Activated naive CD8-positive, alpha-beta T cell treated with anti-CD3 and anti-CD28 coated beads for 36 hours (primary cell): Measurements from ENCODE around the gene ICAM2. TPM values are rescaled to one million over a fixed set of nuclear protein-coding genes. Genes with fewer than 3 reads are reported as not detected.
A peak's percentile ranks its signal among the peaks of the same experiment; 100 is the strongest.

Experiments used
- DNase-seq: peaks from one replicate; pipeline ENCODE4 v3.0.0; 2021
- H3K27ac Mint-ChIP-seq: one replicate; pipeline ENCODE4 v1.8.0; 2022; ENCODE audit warnings: mild to moderate bottlenecking, moderate library complexity, mixed read lengths
- H3K27me3 Mint-ChIP-seq: one replicate; pipeline ENCODE4 v1.8.0; 2022; ENCODE audit warnings: mild to moderate bottlenecking, mixed read lengths
- H3K36me3 Mint-ChIP-seq: one replicate; pipeline ENCODE4 v1.8.0; 2021; ENCODE audit warnings: mild to moderate bottlenecking, mixed read lengths
- H3K4me1 Mint-ChIP-seq: one replicate; pipeline ENCODE4 v1.8.0; 2021; ENCODE audit warnings: mixed read lengths
- H3K4me3 Mint-ChIP-seq: one replicate; pipeline ENCODE4 v1.8.0; 2022; ENCODE audit warnings: mild to moderate bottlenecking, moderate library complexity, mixed read lengths
- H3K9me3 Mint-ChIP-seq: one replicate; pipeline ENCODE4 v1.8.0; 2022; ENCODE audit warnings: mixed read lengths
- total RNA-seq, 2 experiments: library from RNA; stranded (reverse); gene quantifications; one replicate each; pipeline ENCODE4 v1.2.3, GENCODE V29; 2021

Gene ICAM2
- total RNA-seq = 10 to 100 TPM; 52.9 to 54.5 TPM

- H3K27ac Mint-ChIP-seq = peak within 1 kb of the TSS; percentile 95
- peak; percentile 82 for DNase-seq
- H3K9me3 Mint-ChIP-seq = no peaks in the 10 kb centered on the region
- peaks cover 75% of the 10 kb centered on the region for H3K4me1 Mint-ChIP-seq
- peak within 1 kb of the TSS; percentile 95 for H3K4me3 Mint-ChIP-seq
- H3K36me3 Mint-ChIP-seq = peaks cover 9% of the 10 kb centered on the region
- no peaks in the 10 kb centered on the region for H3K27me3 Mint-ChIP-seq
Measured at GRCh38 chr17:64020056-64020766, at the start of gene ICAM2. ICAM2 (minus strand) TSS chr17:64020633; CDS start chr17:64006691, 13,942 bp downstream.

- no peaks in the 10 kb centered on the region for H3K27me3 Mint-ChIP-seq
- peaks cover 12% of the 10 kb centered on the region for H3K9me3 Mint-ChIP-seq
- peaks cover 42% of the 10 kb centered on the region for H3K36me3 Mint-ChIP-seq
- DNase-seq = no peak
- H3K27ac Mint-ChIP-seq = no peak overlapping the region
- no peak overlapping the region for H3K4me3 Mint-ChIP-seq
- no peaks in the 10 kb centered on the region for H3K4me1 Mint-ChIP-seq
Measured at GRCh38 chr17:64070213-64070612, 49.8 kb upstream of the ICAM2 start.

- peaks cover 12% of the 10 kb centered on the region for H3K9me3 Mint-ChIP-seq
- H3K27ac Mint-ChIP-seq = no peak overlapping the region
- H3K36me3 Mint-ChIP-seq = peaks cover 42% of the 10 kb centered on the region
- H3K4me3 Mint-ChIP-seq = no peak overlapping the region
- no peaks in the 10 kb centered on the region for H3K4me1 Mint-ChIP-seq
- no peaks in the 10 kb centered on the region for H3K27me3 Mint-ChIP-seq
- DNase-seq = no peak
Measured at GRCh38 chr17:64069143-64069542, 48.7 kb upstream of the ICAM2 start.

GRCh38 chr17:64067657-64068056 is 47.2 kb upstream of the ICAM2 start:
- Mint-ChIP-seq H3K27me3 (no peaks in the 10 kb centered on the region), H3K4me1 (no peaks in the 10 kb centered on the region), H3K27ac (no peak overlapping the region), H3K36me3 (peaks cover 41% of the 10 kb centered on the region), H3K9me3 (peaks cover 12% of the 10 kb centered on the region), H3K4me3 (no peak overlapping the region)
- no peak for DNase-seq

GRCh38 chr17:64066716-64067115 is 46.3 kb upstream of the ICAM2 start:
- peaks cover 12% of the 10 kb centered on the region for H3K9me3 Mint-ChIP-seq
- no peak overlapping the region for H3K27ac Mint-ChIP-seq
- H3K4me1 Mint-ChIP-seq = peaks cover 3% of the 10 kb centered on the region
- DNase-seq = no peak
- H3K27me3 Mint-ChIP-seq = no peaks in the 10 kb centered on the region
- H3K4me3 Mint-ChIP-seq = no peak overlapping the region
- H3K36me3 Mint-ChIP-seq = peaks cover 36% of the 10 kb centered on the region

GRCh38 chr17:64065161-64065560 is 44.7 kb upstream of the ICAM2 start:
- no peaks in the 10 kb centered on the region for H3K27me3 Mint-ChIP-seq
- peaks cover 27% of the 10 kb centered on the region for H3K36me3 Mint-ChIP-seq
- no peak for DNase-seq
- peaks cover 11% of the 10 kb centered on the region for H3K9me3 Mint-ChIP-seq
- no peak overlapping the region for H3K4me3 Mint-ChIP-seq
- H3K27ac Mint-ChIP-seq = no peak overlapping the region
- H3K4me1 Mint-ChIP-seq = peaks cover 12% of the 10 kb centered on the region

- H3K9me3 Mint-ChIP-seq = peaks cover 4% of the 10 kb centered on the region
- no peak overlapping the region for H3K4me3 Mint-ChIP-seq
- H3K27me3 Mint-ChIP-seq = no peaks in the 10 kb centered on the region
- DNase-seq = no peak
- H3K36me3 Mint-ChIP-seq = peaks cover 26% of the 10 kb centered on the region
- H3K27ac Mint-ChIP-seq = no peak overlapping the region
- peaks cover 12% of the 10 kb centered on the region for H3K4me1 Mint-ChIP-seq
Measured at GRCh38 chr17:64064331-64064730, 43.9 kb upstream of the ICAM2 start.

- no peaks in the 10 kb centered on the region for H3K27me3 Mint-ChIP-seq
- peaks cover 12% of the 10 kb centered on the region for H3K4me1 Mint-ChIP-seq
- H3K4me3 Mint-ChIP-seq = no peak overlapping the region
- DNase-seq = peak; percentile 40
- H3K36me3 Mint-ChIP-seq = peaks cover 21% of the 10 kb centered on the region
- peaks cover 3% of the 10 kb centered on the region for H3K9me3 Mint-ChIP-seq
- no peak overlapping the region for H3K27ac Mint-ChIP-seq
Measured at GRCh38 chr17:64063766-64064224, 43.4 kb upstream of the ICAM2 start.

GRCh38 chr17:64063088-64063487 is 42.7 kb upstream of the ICAM2 start:
- Mint-ChIP-seq H3K4me3 (no peak overlapping the region), H3K27ac (no peak overlapping the region), H3K27me3 (no peaks in the 10 kb centered on the region), H3K4me1 (peaks cover 15% of the 10 kb centered on the region), H3K36me3 (peaks cover 14% of the 10 kb centered on the region), H3K9me3 (no peaks in the 10 kb centered on the region)
- no peak for DNase-seq

GRCh38 chr17:64061178-64061898 is 40.9 kb upstream of the ICAM2 start:
- Mint-ChIP-seq H3K9me3 (no peaks in the 10 kb centered on the region), H3K4me3 (no peak overlapping the region), H3K27me3 (no peaks in the 10 kb centered on the region), H3K4me1 (peaks cover 15% of the 10 kb centered on the region), H3K36me3 (peaks cover 11% of the 10 kb centered on the region), H3K27ac (peak overlapping the region; percentile 75)
- no peak for DNase-seq

- peaks cover 11% of the 10 kb centered on the region for H3K36me3 Mint-ChIP-seq
- DNase-seq = no peak
- H3K9me3 Mint-ChIP-seq = no peaks in the 10 kb centered on the region
- peaks cover 15% of the 10 kb centered on the region for H3K4me1 Mint-ChIP-seq
- H3K27me3 Mint-ChIP-seq = no peaks in the 10 kb centered on the region
- H3K4me3 Mint-ChIP-seq = no peak overlapping the region
- no peak overlapping the region for H3K27ac Mint-ChIP-seq
Measured at GRCh38 chr17:64060331-64060730, 39.9 kb upstream of the ICAM2 start.

GRCh38 chr17:64059756-64060155 is 39.3 kb upstream of the ICAM2 start:
- peaks cover 11% of the 10 kb centered on the region for H3K36me3 Mint-ChIP-seq
- H3K9me3 Mint-ChIP-seq = no peaks in the 10 kb centered on the region
- H3K27me3 Mint-ChIP-seq = no peaks in the 10 kb centered on the region
- peaks cover 15% of the 10 kb centered on the region for H3K4me1 Mint-ChIP-seq
- no peak for DNase-seq
- no peak overlapping the region for H3K4me3 Mint-ChIP-seq
- H3K27ac Mint-ChIP-seq = no peak overlapping the region

- Mint-ChIP-seq H3K36me3 (peaks cover 11% of the 10 kb centered on the region), H3K9me3 (no peaks in the 10 kb centered on the region), H3K4me3 (no peak overlapping the region), H3K4me1 (peaks cover 15% of the 10 kb centered on the region), H3K27ac (no peak overlapping the region), H3K27me3 (no peaks in the 10 kb centered on the region)
- no peak for DNase-seq
Measured at GRCh38 chr17:64058621-64059020, 38.2 kb upstream of the ICAM2 start.

- DNase-seq = no peak
- H3K4me1 Mint-ChIP-seq = peaks cover 15% of the 10 kb centered on the region
- no peaks in the 10 kb centered on the region for H3K9me3 Mint-ChIP-seq
- H3K36me3 Mint-ChIP-seq = peaks cover 11% of the 10 kb centered on the region
- no peak overlapping the region for H3K4me3 Mint-ChIP-seq
- no peaks in the 10 kb centered on the region for H3K27me3 Mint-ChIP-seq
- no peak overlapping the region for H3K27ac Mint-ChIP-seq
Measured at GRCh38 chr17:64057701-64058263, 37.3 kb upstream of the ICAM2 start.

GRCh38 chr17:64056269-64057005 is 36.0 kb upstream of the ICAM2 start:
- Mint-ChIP-seq H3K27ac (no peak overlapping the region), H3K36me3 (peaks cover 17% of the 10 kb centered on the region), H3K9me3 (no peaks in the 10 kb centered on the region), H3K4me3 (no peak overlapping the region), H3K27me3 (no peaks in the 10 kb centered on the region), H3K4me1 (peaks cover 13% of the 10 kb centered on the region)
- no peak for DNase-seq
